Measurements from ENCODE around the gene TMEM170A.

The TMEM170A gene

GRCh38 chr16:75406943-75407342 lies 57.5 kb downstream of the TMEM170A start:
- Histone ChIP-seq H3K79me2 (no peaks in the 10 kb centered on the region), H2AFZ (no peak overlapping the region), H3K4me2 (ENCODE audit: low read length) (no peak overlapping the region), H3K4me1 (no peaks in the 10 kb centered on the region), H3K4me3 (ENCODE audit: low read depth, low read length) (no peak overlapping the region), H3K27me3 (ENCODE audit: control insufficient read depth, insufficient read depth, low read length) (no peaks in the 10 kb centered on the region), H3K27ac (no peak overlapping the region), H3K36me3 (ENCODE audit: control insufficient read depth, insufficient read depth, low read length) (no peaks in the 10 kb centered on the region), H3K9ac (no peak overlapping the region), H3K9me3 (ENCODE audit: control insufficient read depth, low read length) (no peaks in the 10 kb centered on the region)
- no peak for TF ChIP-seq CTCF (IDR thresholded peaks at IDR 0.05)

- Histone ChIP-seq H3K36me3 (ENCODE audit: control insufficient read depth, insufficient read depth, low read length) (no peaks in the 10 kb centered on the region), H3K79me2 (peaks cover 19% of the 10 kb centered on the region), H2AFZ (no peak overlapping the region), H3K9me3 (ENCODE audit: control insufficient read depth, low read length) (no peaks in the 10 kb centered on the region), H3K27me3 (ENCODE audit: control insufficient read depth, insufficient read depth, low read length) (no peaks in the 10 kb centered on the region), H3K9ac (no peak overlapping the region), H3K4me2 (ENCODE audit: low read length) (no peak overlapping the region), H3K27ac (no peak overlapping the region), H3K4me1 (no peaks in the 10 kb centered on the region), H3K4me3 (ENCODE audit: low read depth, low read length) (no peak overlapping the region)
- peak; percentile 55 for TF ChIP-seq CTCF (IDR thresholded peaks at IDR 0.05)
Observed at GRCh38 chr16:75402821-75403475, 61.5 kb downstream of the TMEM170A start.

- TF ChIP-seq CTCF (IDR thresholded peaks at IDR 0.05), result no peak
- Histone ChIP-seq H3K27ac (no peak overlapping the region), H3K4me1 (no peaks in the 10 kb centered on the region), H3K79me2 (peaks cover 21% of the 10 kb centered on the region), H3K27me3 (ENCODE audit: control insufficient read depth, insufficient read depth, low read length) (no peaks in the 10 kb centered on the region), H3K4me2 (ENCODE audit: low read length) (no peak overlapping the region), H3K9ac (no peak overlapping the region), H3K4me3 (ENCODE audit: low read depth, low read length) (no peak overlapping the region), H3K9me3 (ENCODE audit: control insufficient read depth, low read length) (no peaks in the 10 kb centered on the region), H2AFZ (no peak overlapping the region), H3K36me3 (ENCODE audit: control insufficient read depth, insufficient read depth, low read length) (no peaks in the 10 kb centered on the region)
Observed at GRCh38 chr16:75402159-75402820, 62.2 kb downstream of the TMEM170A start.

- H3K4me1 ChIP-seq, result no peaks in the 10 kb centered on the region
- no peak overlapping the region for H3K4me3 ChIP-seq (ENCODE audit: low read depth, low read length)
- H3K27ac ChIP-seq, result no peak overlapping the region
- no peak for TF ChIP-seq CTCF (IDR thresholded peaks at IDR 0.05)
- H3K4me2 ChIP-seq (ENCODE audit: low read length), result no peak overlapping the region
- H2AFZ ChIP-seq, result no peak overlapping the region
- H3K79me2 ChIP-seq, result peaks cover 21% of the 10 kb centered on the region
- no peaks in the 10 kb centered on the region for H3K36me3 ChIP-seq (ENCODE audit: control insufficient read depth, insufficient read depth, low read length)
- H3K27me3 ChIP-seq (ENCODE audit: control insufficient read depth, insufficient read depth, low read length), result no peaks in the 10 kb centered on the region
- no peaks in the 10 kb centered on the region for H3K9me3 ChIP-seq (ENCODE audit: control insufficient read depth, low read length)
- no peak overlapping the region for H3K9ac ChIP-seq
Observed at GRCh38 chr16:75401691-75402090, 62.8 kb downstream of the TMEM170A start.

- no peak overlapping the region for H3K27ac ChIP-seq
- H3K4me3 ChIP-seq (ENCODE audit: low read depth, low read length), result no peak overlapping the region
- H3K4me2 ChIP-seq (ENCODE audit: low read length), result no peak overlapping the region
- no peaks in the 10 kb centered on the region for H3K36me3 ChIP-seq (ENCODE audit: control insufficient read depth, insufficient read depth, low read length)
- no peaks in the 10 kb centered on the region for H3K9me3 ChIP-seq (ENCODE audit: control insufficient read depth, low read length)
- no peaks in the 10 kb centered on the region for H3K27me3 ChIP-seq (ENCODE audit: control insufficient read depth, insufficient read depth, low read length)
- H2AFZ ChIP-seq, result no peak overlapping the region
- TF ChIP-seq CTCF (IDR thresholded peaks at IDR 0.05), result no peak
- H3K9ac ChIP-seq, result no peak overlapping the region
- no peaks in the 10 kb centered on the region for H3K4me1 ChIP-seq
- H3K79me2 ChIP-seq, result peaks cover 21% of the 10 kb centered on the region
Observed at GRCh38 chr16:75398333-75398732, 66.2 kb downstream of the TMEM170A start.
